ENCODE data around the gene SUMO4.

DNA sequence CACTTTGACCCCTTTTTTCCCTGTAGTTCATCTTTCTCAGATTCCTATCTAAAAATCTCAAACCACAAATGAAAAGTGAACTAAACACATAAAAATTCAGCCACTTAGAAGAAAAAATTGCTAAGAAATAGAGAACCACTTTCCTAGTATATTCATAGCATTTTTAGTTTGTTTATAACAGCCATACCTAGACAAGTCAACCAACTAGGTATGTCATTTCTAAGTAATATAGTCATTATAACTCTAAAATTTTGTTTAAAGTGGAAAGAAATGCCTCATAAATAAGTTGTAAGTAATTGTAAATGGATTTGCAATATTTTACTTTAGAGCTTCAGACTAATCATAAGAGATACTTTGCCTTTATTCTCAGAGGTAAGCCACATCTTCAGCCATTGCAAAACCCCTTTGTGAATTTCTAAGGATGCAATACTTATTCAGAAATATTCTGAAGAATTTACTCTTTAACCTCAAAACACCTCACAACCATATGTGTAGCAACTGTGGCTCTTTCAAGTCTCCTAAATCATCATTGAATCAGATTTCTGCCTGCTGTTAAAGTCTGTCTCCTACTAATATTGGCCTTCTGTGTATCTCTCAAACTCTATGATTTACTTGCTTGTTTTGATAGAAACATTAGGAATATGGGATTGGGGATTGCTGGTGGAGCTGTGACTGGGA lies 6.9 kb upstream of the SUMO4 start:
- no peak for TF ChIP-seq SP1 (IDR thresholded peaks at IDR 0.05)
- no peak for TF ChIP-seq FOXM1 (IDR thresholded peaks at IDR 0.05; ENCODE audit: borderline replicate concordance)
- no peak for TF ChIP-seq BHLHE40 (IDR thresholded peaks at IDR 0.05; ENCODE audit: borderline replicate concordance)
- TF ChIP-seq NFRKB (IDR thresholded peaks at IDR 0.05): no peak

Data from HEK293T (cell line).